ENCODE measurements around the gene RIMS4.

RIMS4 gene

GRCh38 chr20:44742304-44743079 lies 67.9 kb downstream of the RIMS4 start:
- Histone ChIP-seq H4K20me1 (ENCODE audit: control insufficient read depth, insufficient read depth, low read depth, low read length) (no peaks in the 10 kb centered on the region), H3K27me3 (ENCODE audit: control insufficient read depth, low read length) (peaks cover 21% of the 10 kb centered on the region)

DNA sequence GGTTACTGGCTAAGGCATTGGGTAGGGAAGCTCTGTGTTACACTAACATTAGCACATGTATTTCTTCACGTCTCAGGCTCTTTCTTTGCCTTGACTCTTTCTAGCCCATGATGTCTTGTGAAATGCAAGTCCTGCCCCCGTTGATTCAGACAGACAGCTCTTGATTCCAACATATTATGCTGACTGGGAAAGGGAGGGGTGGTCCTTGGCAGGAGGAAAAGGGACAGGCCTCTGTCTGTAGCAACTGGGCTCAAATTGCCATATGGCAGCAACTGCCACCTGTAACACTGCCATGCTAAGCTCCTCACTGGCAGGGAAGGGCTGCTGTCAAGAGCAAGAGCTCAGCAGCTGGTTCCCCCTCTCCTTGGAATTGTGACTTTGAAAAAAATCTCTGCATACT lies 70.4 kb downstream of the RIMS4 start:
- no peaks in the 10 kb centered on the region for H3K9me2 ChIP-seq (replicated peaks; ENCODE audit: control insufficient read depth, low read length)
- H3K4me2 ChIP-seq (ENCODE audit: low read length) = no peak overlapping the region
- peaks cover 18% of the 10 kb centered on the region for H3K4me1 ChIP-seq (ENCODE audit: control insufficient read depth, low read length)
- peaks cover under 1% of the 10 kb centered on the region for H3K27me3 ChIP-seq (ENCODE audit: control insufficient read depth, low read length)
- no peak overlapping the region for H3K27ac ChIP-seq (ENCODE audit: low read depth, low read length)
- no peak overlapping the region for H3K4me3 ChIP-seq (ENCODE audit: low read length)
- H4K20me1 ChIP-seq (ENCODE audit: control insufficient read depth, insufficient read depth, low read depth, low read length) = no peaks in the 10 kb centered on the region
- H3K36me3 ChIP-seq (ENCODE audit: control insufficient read depth, low read length) = peaks cover 8% of the 10 kb centered on the region
- no peaks in the 10 kb centered on the region for H3F3A ChIP-seq (ENCODE audit: control insufficient read depth, insufficient read depth)
- no peaks in the 10 kb centered on the region for H3K79me2 ChIP-seq (ENCODE audit: control insufficient read depth, low read length)
- TF ChIP-seq, protein P1, sequence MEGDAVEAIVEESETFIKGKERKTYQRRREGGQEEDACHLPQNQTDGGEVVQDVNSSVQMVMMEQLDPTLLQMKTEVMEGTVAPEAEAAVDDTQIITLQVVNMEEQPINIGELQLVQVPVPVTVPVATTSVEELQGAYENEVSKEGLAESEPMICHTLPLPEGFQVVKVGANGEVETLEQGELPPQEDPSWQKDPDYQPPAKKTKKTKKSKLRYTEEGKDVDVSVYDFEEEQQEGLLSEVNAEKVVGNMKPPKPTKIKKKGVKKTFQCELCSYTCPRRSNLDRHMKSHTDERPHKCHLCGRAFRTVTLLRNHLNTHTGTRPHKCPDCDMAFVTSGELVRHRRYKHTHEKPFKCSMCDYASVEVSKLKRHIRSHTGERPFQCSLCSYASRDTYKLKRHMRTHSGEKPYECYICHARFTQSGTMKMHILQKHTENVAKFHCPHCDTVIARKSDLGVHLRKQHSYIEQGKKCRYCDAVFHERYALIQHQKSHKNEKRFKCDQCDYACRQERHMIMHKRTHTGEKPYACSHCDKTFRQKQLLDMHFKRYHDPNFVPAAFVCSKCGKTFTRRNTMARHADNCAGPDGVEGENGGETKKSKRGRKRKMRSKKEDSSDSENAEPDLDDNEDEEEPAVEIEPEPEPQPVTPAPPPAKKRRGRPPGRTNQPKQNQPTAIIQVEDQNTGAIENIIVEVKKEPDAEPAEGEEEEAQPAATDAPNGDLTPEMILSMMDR (IDR thresholded peaks at IDR 0.05; ENCODE audit: low read depth, low read length, poor library complexity, severe bottlenecking) = no peak
- TF ChIP-seq EZH2phosphoT487 (IDR thresholded peaks at IDR 0.05; ENCODE audit: borderline replicate concordance, low read length) = no peak
- peaks cover 20% of the 10 kb centered on the region for H3K9me3 ChIP-seq (ENCODE audit: control insufficient read depth, insufficient read depth, low read length)

More at GRCh38 chr20:44742304-44743079, 67.9 kb downstream of the RIMS4 start:
- Histone ChIP-seq H3F3A (ENCODE audit: control insufficient read depth, insufficient read depth) (no peaks in the 10 kb centered on the region), H3K9me3 (ENCODE audit: control insufficient read depth, insufficient read depth, low read length) (peaks cover 8% of the 10 kb centered on the region), H3K27ac (ENCODE audit: low read depth, low read length) (no peak overlapping the region), H3K36me3 (ENCODE audit: control insufficient read depth, low read length) (no peaks in the 10 kb centered on the region), H3K4me2 (ENCODE audit: low read length) (no peak overlapping the region), H3K4me3 (ENCODE audit: low read length) (no peak overlapping the region), H3K79me2 (ENCODE audit: control insufficient read depth, low read length) (no peaks in the 10 kb centered on the region), H3K9me2 (replicated peaks; ENCODE audit: control insufficient read depth, low read length) (no peaks in the 10 kb centered on the region), H3K4me1 (ENCODE audit: control insufficient read depth, low read length) (peaks cover 14% of the 10 kb centered on the region; the same call in 1 of the 2 replicates)
- TF ChIP-seq, protein P1 (IDR thresholded peaks at IDR 0.05; ENCODE audit: low read depth, low read length, poor library complexity, severe bottlenecking) = no peak
- TF ChIP-seq EZH2phosphoT487 (IDR thresholded peaks at IDR 0.05; ENCODE audit: borderline replicate concordance, low read length) = no peak

- TF ChIP-seq, protein P1 (IDR thresholded peaks at IDR 0.05; ENCODE audit: low read depth, low read length, poor library complexity, severe bottlenecking) = no peak
- TF ChIP-seq EZH2phosphoT487 (IDR thresholded peaks at IDR 0.05; ENCODE audit: borderline replicate concordance, low read length) = no peak
- peak overlapping the region; percentile 57 for H3K4me3 ChIP-seq (ENCODE audit: low read length)
- H3K27me3 ChIP-seq (ENCODE audit: control insufficient read depth, low read length) = no peaks in the 10 kb centered on the region; the same call in 1 of the 2 replicates
- H3K4me2 ChIP-seq (ENCODE audit: low read length) = peak overlapping the region; percentile 63
- peaks cover 8% of the 10 kb centered on the region for H3K36me3 ChIP-seq (ENCODE audit: control insufficient read depth, low read length)
- H3K4me1 ChIP-seq (ENCODE audit: control insufficient read depth, low read length) = peaks cover 18% of the 10 kb centered on the region
- H3K79me2 ChIP-seq (ENCODE audit: control insufficient read depth, low read length) = no peaks in the 10 kb centered on the region
- no peak overlapping the region for H3K27ac ChIP-seq (ENCODE audit: low read depth, low read length)
- no peaks in the 10 kb centered on the region for H3F3A ChIP-seq (ENCODE audit: control insufficient read depth, insufficient read depth)
- H4K20me1 ChIP-seq (ENCODE audit: control insufficient read depth, insufficient read depth, low read depth, low read length) = no peaks in the 10 kb centered on the region
- H3K9me3 ChIP-seq (ENCODE audit: control insufficient read depth, insufficient read depth, low read length) = peaks cover 20% of the 10 kb centered on the region
- H3K9me2 ChIP-seq (replicated peaks; ENCODE audit: control insufficient read depth, low read length) = no peaks in the 10 kb centered on the region
Observed at GRCh38 chr20:44738813-44739477, 71.4 kb downstream of the RIMS4 start.

Measured in DOHH2 (cell line).